ENCODE data around the gene KCNK15.

Gene KCNK15

DNA sequence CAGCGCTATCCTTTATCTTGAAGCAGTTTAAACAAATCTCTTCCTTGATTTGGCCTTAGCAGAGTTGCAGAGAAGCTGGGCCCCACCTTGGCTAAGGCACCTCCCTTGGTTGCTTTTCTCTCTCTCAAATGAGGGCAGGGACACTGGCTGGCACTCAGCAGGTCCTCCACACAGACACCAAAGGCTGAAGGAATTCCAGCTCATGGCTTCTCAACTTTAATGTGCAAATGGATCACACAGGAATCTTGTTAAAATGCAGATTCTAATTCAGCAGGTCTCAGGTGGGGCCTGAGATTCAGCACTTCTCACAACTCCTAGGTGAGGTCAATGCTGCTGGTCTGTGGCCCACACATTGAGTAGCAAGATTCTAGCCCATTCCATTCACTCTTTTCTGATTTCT is 39.0 kb downstream of the KCNK15 start:
- Histone ChIP-seq H3K4me3 (IDR thresholded peaks at IDR 0.05; ENCODE audit: insufficient read depth, low read depth, low read length) (no peak overlapping the region), H3K4me1 (ENCODE audit: low read depth, poor library complexity, severe bottlenecking) (no peaks in the 10 kb centered on the region), H3K27me3 (ENCODE audit: insufficient read depth, low read depth) (no peaks in the 10 kb centered on the region; the same call in 1 of the 2 replicates), H3K27ac (no peak overlapping the region), H3K9ac (no peak overlapping the region), H3K4me2 (no peak overlapping the region), H2AFZ (ENCODE audit: low read depth) (no peak overlapping the region), H4K20me1 (ENCODE audit: insufficient read depth) (no peaks in the 10 kb centered on the region), H3K36me3 (ENCODE audit: insufficient read depth) (no peaks in the 10 kb centered on the region), H3K79me2 (ENCODE audit: insufficient read depth, low read depth) (no peaks in the 10 kb centered on the region)
- TF ChIP-seq, protein P1, sequence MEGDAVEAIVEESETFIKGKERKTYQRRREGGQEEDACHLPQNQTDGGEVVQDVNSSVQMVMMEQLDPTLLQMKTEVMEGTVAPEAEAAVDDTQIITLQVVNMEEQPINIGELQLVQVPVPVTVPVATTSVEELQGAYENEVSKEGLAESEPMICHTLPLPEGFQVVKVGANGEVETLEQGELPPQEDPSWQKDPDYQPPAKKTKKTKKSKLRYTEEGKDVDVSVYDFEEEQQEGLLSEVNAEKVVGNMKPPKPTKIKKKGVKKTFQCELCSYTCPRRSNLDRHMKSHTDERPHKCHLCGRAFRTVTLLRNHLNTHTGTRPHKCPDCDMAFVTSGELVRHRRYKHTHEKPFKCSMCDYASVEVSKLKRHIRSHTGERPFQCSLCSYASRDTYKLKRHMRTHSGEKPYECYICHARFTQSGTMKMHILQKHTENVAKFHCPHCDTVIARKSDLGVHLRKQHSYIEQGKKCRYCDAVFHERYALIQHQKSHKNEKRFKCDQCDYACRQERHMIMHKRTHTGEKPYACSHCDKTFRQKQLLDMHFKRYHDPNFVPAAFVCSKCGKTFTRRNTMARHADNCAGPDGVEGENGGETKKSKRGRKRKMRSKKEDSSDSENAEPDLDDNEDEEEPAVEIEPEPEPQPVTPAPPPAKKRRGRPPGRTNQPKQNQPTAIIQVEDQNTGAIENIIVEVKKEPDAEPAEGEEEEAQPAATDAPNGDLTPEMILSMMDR (conservative IDR thresholded peaks at IDR 0.05; ENCODE audit: low read depth, low read length) = no peak

DNA sequence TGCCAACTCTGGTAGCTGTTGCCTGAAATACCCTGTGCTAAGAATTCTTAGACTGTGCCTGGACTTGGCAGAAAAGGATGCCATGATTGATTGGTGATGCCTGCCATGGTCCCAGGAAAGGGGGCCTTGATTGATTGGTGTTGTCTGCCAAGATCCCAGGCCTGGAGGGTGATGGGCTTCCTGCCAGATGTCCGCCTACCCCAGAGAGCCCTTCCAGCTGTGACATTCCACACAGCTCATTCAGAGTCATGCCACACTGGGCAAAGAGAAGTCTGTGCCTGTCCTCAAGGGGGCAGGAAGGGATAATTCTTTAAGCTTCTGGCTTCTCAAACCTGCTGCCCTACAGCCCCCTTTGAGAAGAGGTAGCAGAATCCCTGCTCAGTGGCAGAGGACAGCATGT is 40.1 kb downstream of the KCNK15 start:
- no peak overlapping the region for H3K9ac ChIP-seq
- TF ChIP-seq, protein P1 (conservative IDR thresholded peaks at IDR 0.05; ENCODE audit: low read depth, low read length) = no peak
- no peak overlapping the region for H3K4me2 ChIP-seq
- H3K4me3 ChIP-seq (IDR thresholded peaks at IDR 0.05; ENCODE audit: insufficient read depth, low read depth, low read length) = no peak overlapping the region
- H3K27me3 ChIP-seq (ENCODE audit: insufficient read depth, low read depth) = no peaks in the 10 kb centered on the region; the same call in 1 of the 2 replicates
- no peaks in the 10 kb centered on the region for H3K4me1 ChIP-seq (ENCODE audit: low read depth, poor library complexity, severe bottlenecking)
- H3K79me2 ChIP-seq (ENCODE audit: insufficient read depth, low read depth) = no peaks in the 10 kb centered on the region
- no peaks in the 10 kb centered on the region for H4K20me1 ChIP-seq (ENCODE audit: insufficient read depth)
- H3K27ac ChIP-seq = no peak overlapping the region
- H3K36me3 ChIP-seq (ENCODE audit: insufficient read depth) = no peaks in the 10 kb centered on the region
- H2AFZ ChIP-seq (ENCODE audit: low read depth) = no peak overlapping the region

DNA sequence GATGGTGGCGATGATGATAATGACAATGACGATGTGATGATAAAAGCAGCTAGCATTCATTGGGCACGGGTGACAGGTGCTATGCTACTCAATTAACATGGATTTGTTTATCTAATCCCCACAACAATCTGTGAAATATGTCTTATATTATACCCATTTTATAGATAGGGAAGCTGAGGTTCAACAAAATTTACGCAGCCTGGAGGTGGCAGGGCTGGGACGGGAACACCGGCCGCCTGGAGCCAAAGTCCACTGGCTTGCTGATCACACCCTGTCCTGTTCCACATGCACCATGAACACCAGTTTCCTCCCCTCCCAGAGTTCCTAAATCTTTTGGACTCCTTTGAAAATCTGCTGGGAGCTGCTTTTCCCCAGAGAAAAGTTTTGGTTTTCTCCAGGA is 41.6 kb downstream of the KCNK15 start:
- Histone ChIP-seq H3K36me3 (ENCODE audit: insufficient read depth) (no peaks in the 10 kb centered on the region), H3K4me1 (ENCODE audit: low read depth, poor library complexity, severe bottlenecking) (no peaks in the 10 kb centered on the region), H3K9ac (no peak overlapping the region), H2AFZ (ENCODE audit: low read depth) (no peak overlapping the region), H3K4me3 (IDR thresholded peaks at IDR 0.05; ENCODE audit: insufficient read depth, low read depth, low read length) (no peak overlapping the region), H3K27ac (no peak overlapping the region), H3K27me3 (ENCODE audit: insufficient read depth, low read depth) (no peaks in the 10 kb centered on the region; the same call in 1 of the 2 replicates), H4K20me1 (ENCODE audit: insufficient read depth) (no peaks in the 10 kb centered on the region), H3K79me2 (ENCODE audit: insufficient read depth, low read depth) (no peaks in the 10 kb centered on the region), H3K4me2 (no peak overlapping the region)
- TF ChIP-seq, protein P1 (conservative IDR thresholded peaks at IDR 0.05; ENCODE audit: low read depth, low read length) = no peak

DNA sequence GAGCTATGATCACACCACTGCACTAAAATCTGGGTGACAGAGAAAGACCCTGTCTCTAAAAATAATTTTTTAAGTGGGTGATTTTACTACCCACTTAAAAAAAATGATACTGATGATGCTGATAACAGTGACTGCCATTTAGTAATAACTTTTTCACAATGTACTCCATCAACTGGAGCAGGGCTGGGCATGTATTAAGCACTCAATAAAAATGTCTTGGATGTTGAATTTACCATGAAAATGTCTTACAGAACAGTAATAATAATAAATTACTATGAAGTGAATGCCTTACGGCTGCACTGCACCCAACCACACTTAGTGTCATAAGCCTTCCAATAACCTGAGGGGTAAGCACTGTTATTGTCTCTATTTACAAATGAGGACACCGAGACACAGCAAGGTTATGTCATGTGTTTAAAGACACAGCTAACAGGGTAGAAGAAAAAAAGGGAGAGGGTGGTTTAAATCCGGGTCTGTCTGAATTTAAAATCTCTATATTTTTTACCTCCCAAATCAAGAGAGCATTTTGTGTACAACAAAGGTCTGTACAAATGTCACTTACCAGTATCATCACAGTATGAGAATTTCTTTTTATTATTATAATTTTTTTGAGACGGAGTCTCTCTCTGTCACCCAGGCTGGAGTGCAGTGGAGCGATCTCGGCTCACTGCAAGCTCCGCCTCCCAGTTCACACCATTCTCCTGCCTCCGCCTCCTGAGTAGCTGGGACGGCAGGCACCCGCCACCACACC is 43.2 kb downstream of the KCNK15 start:
- H3K9ac ChIP-seq = no peak overlapping the region
- H3K27me3 ChIP-seq (ENCODE audit: insufficient read depth, low read depth) = no peaks in the 10 kb centered on the region; the same call in 1 of the 2 replicates
- no peaks in the 10 kb centered on the region for H3K79me2 ChIP-seq (ENCODE audit: insufficient read depth, low read depth)
- no peak overlapping the region for H3K4me3 ChIP-seq (IDR thresholded peaks at IDR 0.05; ENCODE audit: insufficient read depth, low read depth, low read length)
- H3K36me3 ChIP-seq (ENCODE audit: insufficient read depth) = no peaks in the 10 kb centered on the region
- no peaks in the 10 kb centered on the region for H4K20me1 ChIP-seq (ENCODE audit: insufficient read depth)
- H3K27ac ChIP-seq = no peak overlapping the region
- H2AFZ ChIP-seq (ENCODE audit: low read depth) = no peak overlapping the region
- H3K4me2 ChIP-seq = no peak overlapping the region
- TF ChIP-seq, protein P1 (conservative IDR thresholded peaks at IDR 0.05; ENCODE audit: low read depth, low read length) = no peak
- no peaks in the 10 kb centered on the region for H3K4me1 ChIP-seq (ENCODE audit: low read depth, poor library complexity, severe bottlenecking)

Data from KMS-11 (cell line).